B cell (primary cell): ENCODE data around the gene PPP1R16B. TPM values are rescaled to one million over a fixed set of nuclear protein-coding genes. Genes with fewer than 3 reads are reported as not detected.

Experiments used
- ATAC-seq: fragments of 200-7000 bp; cut with Tn5 transposase; one replicate; pipeline ENCODE4 v1.10.0; 2021; ENCODE audit warnings: low read depth, mild to moderate bottlenecking, moderate number of reproducible peaks, moderate library complexity
- CTCF ChIA-PET: fragments of 350-600 bp; sonication (Branson Sonifier 250); formaldehyde crosslinking; loops from one replicate; lab custom pipeline; 2021; ENCODE audit warnings: antibody characterized with exemption, inconsistent platforms; lab: Charles Lee
- POLR2A ChIA-PET: fragments of 350-600 bp; sonication (Branson Sonifier 250); formaldehyde crosslinking; loops from one replicate; lab custom pipeline; 2021; ENCODE audit warnings: antibody characterized with exemption; lab: Charles Lee
- DNase-seq: peaks from one replicate; pipeline ENCODE4 v3.0.0; 2013
- H2AFZ ChIP-seq: 2 replicates; pipeline ENCODE4 v1.6.1; 2012; ENCODE audit warnings: mild to moderate bottlenecking, low read depth, low read length; ENCODE audit not compliant: insufficient read depth, poor library complexity, severe bottlenecking
- H3K27ac ChIP-seq, 2 donors: 1 replicate in 1 of 2; 2 replicates in 1 of 2; pipeline ENCODE4 v1.5.1; 2012 to 2013; ENCODE audit warnings: low read length in 2 of 2, mild to moderate bottlenecking in 2 of 2, moderate library complexity in 1 of 2
- H3K27me3 ChIP-seq, 4 experiments: fragments of 200-600 bp in 1 of 4; sonication (generic) in 1 of 4; replicated peaks in 1 of 4; 1 replicate in 2 of 4; 2 replicates in 2 of 4; pipeline versions ENCODE4 v1.6.1 to v1.7.0; 2013 to 2016; ENCODE audit warnings: low read length in 3 of 4, mild to moderate bottlenecking in 2 of 4, mixed read lengths in 1 of 4, moderate library complexity in 1 of 4; ENCODE audit not compliant: insufficient read depth in 4 of 4, control insufficient read depth in 3 of 4; ENCODE audit errors: control extremely low read depth in 1 of 4
- H3K36me3 ChIP-seq, 2 experiments: replicated peaks in 1 of 2; 1 replicate in 1 of 2; 2 replicates in 1 of 2; pipeline versions ENCODE4 v1.6.1 to v1.7.1; 2013; ENCODE audit warnings: low read length in 1 of 2; ENCODE audit not compliant: insufficient read depth in 2 of 2, control insufficient read depth in 1 of 2; ENCODE audit errors: control extremely low read depth in 1 of 2, extremely low read depth in 1 of 2
- H3K4me1 ChIP-seq, 2 donors: fragments of 200-600 bp in 1 of 2; sonication (generic) in 1 of 2; 1 replicate in 1 of 2; 2 replicates in 1 of 2; pipeline versions ENCODE4 v1.5.1 to v1.6.1; 2013 to 2017; ENCODE audit warnings: low read length in 2 of 2; ENCODE audit not compliant: control insufficient read depth in 2 of 2, insufficient read depth in 2 of 2
- H3K4me2 ChIP-seq: replicated peaks from 2 replicates; pipeline ENCODE3; 2012; ENCODE audit warnings: mild to moderate bottlenecking, low read depth, low read length; ENCODE audit not compliant: poor library complexity, severe bottlenecking
- H3K4me3 ChIP-seq, 5 experiments: fragments of 200-600 bp in 1 of 5; sonication (generic) in 1 of 5; 1 replicate in 3 of 5; 2 replicates in 2 of 5; pipeline versions ENCODE4 v1.5.1 to v1.7.0; 2011 to 2016; ENCODE audit warnings: low read length in 4 of 5, mild to moderate bottlenecking in 4 of 5, low read depth in 2 of 5, control low read depth in 1 of 5, moderate library complexity in 1 of 5; ENCODE audit not compliant: insufficient read depth in 1 of 5; ENCODE audit errors: control extremely low read depth in 1 of 5, extremely low read depth in 1 of 5
- H3K79me2 ChIP-seq: fragments of 200-600 bp; sonication (generic); one replicate; pipeline ENCODE4 v1.6.0; 2016; ENCODE audit warnings: low read length; ENCODE audit not compliant: control insufficient read depth, insufficient read depth
- H3K9ac ChIP-seq: fragments of 200-600 bp; sonication (generic); 2 replicates; pipeline ENCODE4 v1.6.1; 2017; ENCODE audit warnings: mild to moderate bottlenecking, low read length, moderate library complexity
- H3K9me3 ChIP-seq, 3 donors: one replicate each; pipeline versions ENCODE4 v1.6.1 to v1.7.1; 2013; ENCODE audit warnings: low read length in 2 of 3; ENCODE audit not compliant: control insufficient read depth in 2 of 3, insufficient read depth in 1 of 3; ENCODE audit errors: control extremely low read depth in 1 of 3
- H4K20me1 ChIP-seq: 2 replicates; pipeline ENCODE4 v1.6.0; 2012; ENCODE audit warnings: mild to moderate bottlenecking, low read length; ENCODE audit not compliant: insufficient read depth, control insufficient read depth, poor library complexity, severe bottlenecking
- H3K27ac Mint-ChIP-seq: one replicate; pipeline ENCODE4 v1.8.0; 2021; ENCODE audit warnings: mixed read lengths
- H3K27me3 Mint-ChIP-seq: one replicate; pipeline ENCODE4 v1.8.0; 2021; ENCODE audit warnings: mixed read lengths
- H3K4me1 Mint-ChIP-seq: one replicate; pipeline ENCODE4 v1.8.0; 2021; ENCODE audit warnings: mixed read lengths
- H3K4me3 Mint-ChIP-seq: one replicate; pipeline ENCODE4 v1.8.0; 2021; ENCODE audit warnings: mixed read lengths
- H3K9me3 Mint-ChIP-seq: one replicate; pipeline ENCODE4 v1.8.0; 2022; ENCODE audit warnings: mixed read lengths; ENCODE audit not compliant: insufficient read depth
- EZH2 ChIP-seq: IDR thresholded peaks from 2 replicates; pipeline ENCODE4 v1.6.1; 2012; ENCODE audit warnings: borderline replicate concordance, low read depth, mild to moderate bottlenecking, moderate library complexity, low read length; ENCODE audit not compliant: insufficient read depth, poor library complexity, severe bottlenecking
- WGBS: methylation state at CpG from one replicate; pipeline ENCODE4 v1.1.5; 2013; ENCODE audit warnings: missing lambda C conversion rate; ENCODE audit not compliant: insufficient coverage; 5-methylcytosine and 5-hydroxymethylcytosine counted together
- intact Hi-C: fragments of 100-400 bp; cut with micrococcal nuclease; formaldehyde crosslinking; loops from one replicate; pipeline ENCODE4 v1.10.0; 2022
- polyA minus RNA-seq: library from RNA; depleted of rRNA, polyadenylated mRNA; stranded (reverse); fragments of >200 nt; gene quantifications from 2 replicates; pipeline ENCODE4 v1.2.3, GENCODE V29; 2012
- polyA plus RNA-seq: library from polyadenylated mRNA; depleted of rRNA; stranded (reverse); fragments of >200 nt; gene quantifications from 2 replicates; pipeline ENCODE4 v1.2.3, GENCODE V29; 2012
- total RNA-seq, 2 donors: library from RNA; stranded (reverse); fragments of 120-200 nt in 1 of 2; gene quantifications; 1 replicate in 1 of 2; 2 replicates in 1 of 2; pipeline versions ENCODE4 v1.2.3 to v1.2.4, GENCODE V29; 2013 to 2022
- TF ChIP-seq, protein P1 (sequence below): fragments of 200-600 bp; IDR thresholded peaks from one replicate; pipeline ENCODE4 v1.8.0; 2022; ENCODE audit warnings: antibody characterized with exemption, mild to moderate bottlenecking

PPP1R16B gene
- total RNA-seq, result 108 and 112 TPM in 2 replicates
- total RNA-seq (2013), result 58.8 TPM
- polyA plus RNA-seq, result 54.5 and 58.8 TPM in 2 replicates
- 75.9 and 77.0 TPM in 2 replicates for polyA minus RNA-seq

- Histone ChIP-seq H4K20me1 (peaks cover 53% of the 10 kb centered on the region), H3K79me2 (peaks cover 54% of the 10 kb centered on the region), H3K4me1 (peaks cover 49 to 55% of the 10 kb centered on the region in 2 donors), H3K27ac (peak within 1 kb of the TSS; percentile 99), H3K36me3 (peaks cover 0 to 21% of the 10 kb centered on the region in 2 experiments), H3K4me2 (peak within 1 kb of the TSS; percentile 93), H3K27me3 (no peaks in the 10 kb centered on the region), H3K4me3 (peak within 1 kb of the TSS; percentile 17 to 99 (median 95)), H3K9me3 (no peaks in the 10 kb centered on the region), H2AFZ (peak within 1 kb of the TSS; percentile 14), H3K9ac (peak within 1 kb of the TSS; percentile 98)
- no peaks in the 10 kb centered on the region for H3K9me3 Mint-ChIP-seq
- no peaks in the 10 kb centered on the region for H3K27me3 Mint-ChIP-seq
- peak within 1 kb of the TSS; percentile 96 for H3K27ac Mint-ChIP-seq
- POLR2A ChIA-PET, result interaction anchor here (0.7 to 4.9 kb wide), 16 partner anchors 8 to 157 kb away, joined by 3 to 64 read pairs (median 7); partner anchors contain the start of genes ACTR5 and DHX35
- ATAC-seq (peak; percentile 75), DNase-seq (peak; percentile 85)
- intact Hi-C loops, result loop anchor here (1.0 to 2.0 kb wide), 5 partner anchors 15 to 88 kb away; partner anchors contain the start of gene ACTR5
- H3K4me1 Mint-ChIP-seq, result peaks cover 53% of the 10 kb centered on the region
- WGBS, result under 1% methylated on average over 38 of the region's 40 CpGs
- CTCF ChIA-PET, result interaction anchor here (0.5 to 6.4 kb wide), 21 partner anchors 11 to 119 kb away, joined by 3 to 141 read pairs (median 5); partner anchors contain the start of gene ACTR5
- H3K4me3 Mint-ChIP-seq, result peak within 1 kb of the TSS; percentile 95
- no peak for TF ChIP-seq EZH2
- TF ChIP-seq, protein P1, sequence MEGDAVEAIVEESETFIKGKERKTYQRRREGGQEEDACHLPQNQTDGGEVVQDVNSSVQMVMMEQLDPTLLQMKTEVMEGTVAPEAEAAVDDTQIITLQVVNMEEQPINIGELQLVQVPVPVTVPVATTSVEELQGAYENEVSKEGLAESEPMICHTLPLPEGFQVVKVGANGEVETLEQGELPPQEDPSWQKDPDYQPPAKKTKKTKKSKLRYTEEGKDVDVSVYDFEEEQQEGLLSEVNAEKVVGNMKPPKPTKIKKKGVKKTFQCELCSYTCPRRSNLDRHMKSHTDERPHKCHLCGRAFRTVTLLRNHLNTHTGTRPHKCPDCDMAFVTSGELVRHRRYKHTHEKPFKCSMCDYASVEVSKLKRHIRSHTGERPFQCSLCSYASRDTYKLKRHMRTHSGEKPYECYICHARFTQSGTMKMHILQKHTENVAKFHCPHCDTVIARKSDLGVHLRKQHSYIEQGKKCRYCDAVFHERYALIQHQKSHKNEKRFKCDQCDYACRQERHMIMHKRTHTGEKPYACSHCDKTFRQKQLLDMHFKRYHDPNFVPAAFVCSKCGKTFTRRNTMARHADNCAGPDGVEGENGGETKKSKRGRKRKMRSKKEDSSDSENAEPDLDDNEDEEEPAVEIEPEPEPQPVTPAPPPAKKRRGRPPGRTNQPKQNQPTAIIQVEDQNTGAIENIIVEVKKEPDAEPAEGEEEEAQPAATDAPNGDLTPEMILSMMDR, result no peak
Observed at GRCh38 chr20:38805502-38805957, at the start of gene PPP1R16B. PPP1R16B (plus strand) TSS chr20:38805697; CDS start chr20:38835926, 30,229 bp downstream.

DNA sequence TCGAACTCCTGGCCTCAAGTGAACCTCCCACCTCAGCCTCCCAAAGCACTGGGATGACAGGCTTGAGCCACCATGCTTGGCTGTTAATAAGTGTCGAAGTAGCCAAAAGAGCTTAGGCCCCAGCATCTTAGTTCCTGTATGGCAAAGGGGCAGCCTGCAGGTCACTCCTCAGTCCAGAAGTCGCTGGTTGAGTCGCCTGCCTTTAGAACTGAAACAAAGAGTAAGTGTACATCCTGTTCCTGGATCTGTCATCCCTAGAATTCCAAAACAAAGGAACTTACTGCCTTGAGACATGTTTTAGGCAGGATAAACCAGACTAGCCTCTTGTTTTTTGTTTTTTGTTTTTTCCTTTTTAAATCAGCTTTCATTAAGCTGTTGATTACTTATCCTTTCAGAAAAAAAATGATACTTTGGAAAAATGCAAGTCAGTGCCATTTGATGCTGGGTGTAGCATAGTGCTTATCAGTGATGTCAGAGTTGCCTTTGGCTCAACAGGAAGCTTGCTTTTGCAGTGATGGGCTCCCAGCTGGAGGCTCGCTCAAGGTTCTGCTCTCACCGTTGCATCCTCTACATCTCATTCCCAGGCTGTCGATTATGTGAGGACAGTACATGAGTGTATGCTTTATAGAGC, 48.2 kb upstream of the PPP1R16B start:
- Histone ChIP-seq H3K9ac (no peak overlapping the region), H3K4me1 (no peaks in the 10 kb centered on the region), H3K79me2 (peaks cover 5% of the 10 kb centered on the region), H3K36me3 (peaks cover 2 to 75% of the 10 kb centered on the region in 2 experiments), H3K4me2 (no peak overlapping the region), H3K9me3 (no peaks in the 10 kb centered on the region), H2AFZ (no peak overlapping the region), H3K27ac (no peak overlapping the region), H4K20me1 (no peaks in the 10 kb centered on the region), H3K4me3 (no peak overlapping the region), H3K27me3 (no peaks in the 10 kb centered on the region)
- H3K27ac Mint-ChIP-seq, result no peak overlapping the region
- no peaks in the 10 kb centered on the region for H3K4me1 Mint-ChIP-seq
- no peak for ATAC-seq
- TF ChIP-seq EZH2, result no peak
- TF ChIP-seq, protein P1, result no peak
- 98% methylated on average over 4 of the region's 7 CpGs for WGBS
- no peak overlapping the region for H3K4me3 Mint-ChIP-seq
- DNase-seq, result no peak
- no peaks in the 10 kb centered on the region for H3K9me3 Mint-ChIP-seq
- POLR2A ChIA-PET, result no interaction called here
- CTCF ChIA-PET, result interaction anchor here (0.7 to 2.8 kb wide), 4 partner anchors 10 to 136 kb away, joined by 3 to 7 read pairs (median 3); no protein-coding TSS in a partner anchor
- no peaks in the 10 kb centered on the region for H3K27me3 Mint-ChIP-seq
- intact Hi-C loops, result no loop called here
